Fibroblast of lung (primary cell): ENCODE measurements around the gene USP47.

Source experiments
- EZH2 ChIP-seq: IDR thresholded peaks from 2 replicates; pipeline ENCODE4 v1.5.1; 2012; ENCODE audit warnings: low read length, control low read depth, mild to moderate bottlenecking; ENCODE audit errors: missing control alignments
- TF ChIP-seq, protein P1 (sequence below), 2 donors: IDR thresholded peaks in 1 of 2; conservative IDR thresholded peaks in 1 of 2; 1 replicate in 1 of 2; 2 replicates in 1 of 2; pipeline ENCODE4 v1.5.1; 2011 to 2012; ENCODE audit warnings: low read length in 2 of 2, control low read depth in 1 of 2, inconsistent platforms in 1 of 2, low read depth in 1 of 2, mild to moderate bottlenecking in 1 of 2

DNA sequence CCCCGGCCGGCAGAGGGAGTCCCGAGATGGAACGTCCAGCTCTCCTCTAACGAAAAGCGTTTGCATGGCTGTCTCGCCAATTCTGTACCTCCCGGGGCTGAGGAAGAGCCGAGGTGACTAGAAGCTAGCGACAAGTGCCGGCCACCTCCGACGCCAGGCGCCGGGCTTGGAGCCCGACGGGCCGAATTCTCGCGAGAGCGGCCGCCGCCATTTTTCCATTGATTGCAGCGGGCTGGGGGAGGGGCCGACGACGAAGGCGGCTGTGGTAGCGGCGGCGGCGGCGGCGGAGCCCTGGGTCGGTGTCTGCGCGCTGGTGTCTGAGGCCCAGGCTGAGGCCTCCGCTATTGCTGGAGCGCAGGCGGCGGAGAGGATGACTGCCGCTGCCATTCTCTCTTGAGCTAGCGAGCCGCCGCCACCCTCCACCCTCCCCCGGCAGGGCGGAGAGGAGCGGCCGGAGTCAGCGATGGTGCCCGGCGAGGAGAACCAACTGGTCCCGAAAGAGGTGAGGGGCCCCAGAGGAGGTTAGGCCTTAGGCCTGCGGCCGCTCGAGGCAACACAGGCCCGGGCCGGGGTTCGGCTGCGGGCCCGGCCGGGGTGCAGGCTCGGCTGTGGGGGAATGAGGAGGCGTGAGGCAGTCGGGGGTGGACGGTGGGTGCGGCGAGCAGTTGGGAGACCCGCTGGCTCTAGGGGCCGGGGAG lies at the start of gene USP47:
- TF ChIP-seq, protein P1, sequence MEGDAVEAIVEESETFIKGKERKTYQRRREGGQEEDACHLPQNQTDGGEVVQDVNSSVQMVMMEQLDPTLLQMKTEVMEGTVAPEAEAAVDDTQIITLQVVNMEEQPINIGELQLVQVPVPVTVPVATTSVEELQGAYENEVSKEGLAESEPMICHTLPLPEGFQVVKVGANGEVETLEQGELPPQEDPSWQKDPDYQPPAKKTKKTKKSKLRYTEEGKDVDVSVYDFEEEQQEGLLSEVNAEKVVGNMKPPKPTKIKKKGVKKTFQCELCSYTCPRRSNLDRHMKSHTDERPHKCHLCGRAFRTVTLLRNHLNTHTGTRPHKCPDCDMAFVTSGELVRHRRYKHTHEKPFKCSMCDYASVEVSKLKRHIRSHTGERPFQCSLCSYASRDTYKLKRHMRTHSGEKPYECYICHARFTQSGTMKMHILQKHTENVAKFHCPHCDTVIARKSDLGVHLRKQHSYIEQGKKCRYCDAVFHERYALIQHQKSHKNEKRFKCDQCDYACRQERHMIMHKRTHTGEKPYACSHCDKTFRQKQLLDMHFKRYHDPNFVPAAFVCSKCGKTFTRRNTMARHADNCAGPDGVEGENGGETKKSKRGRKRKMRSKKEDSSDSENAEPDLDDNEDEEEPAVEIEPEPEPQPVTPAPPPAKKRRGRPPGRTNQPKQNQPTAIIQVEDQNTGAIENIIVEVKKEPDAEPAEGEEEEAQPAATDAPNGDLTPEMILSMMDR (conservative IDR thresholded peaks at IDR 0.05 in 1 of 2, IDR thresholded peaks at IDR 0.05 in 1 of 2; ENCODE audit: low read depth in 1 of 2, low read length in 2 of 2) = peak; percentile 55 to 67
- TF ChIP-seq EZH2 = no peak
